HepG2 (cell line): ENCODE data around the gene EIF3L. TPM values are rescaled to one million over a fixed set of nuclear protein-coding genes. Genes with fewer than 3 reads are reported as not detected.

Experiments
- ATAC-seq: fragments of 200-7000 bp; cut with Tn5 transposase; 3 replicates; pipeline ENCODE4 v1.9.1; 2020; ENCODE audit warnings: mild to moderate bottlenecking, moderate library complexity
- BruUV-seq: library from RNA; stranded (reverse); fragments of 400-500 nt; replicated peaks from 2 replicates; lab custom pipeline; 2021; lab: Mats Ljungman, UMichigan
- CTCF ChIA-PET: fragments of 300-600 bp; formaldehyde crosslinking; extraction: SDS; loops from one replicate; lab custom pipeline; 2021; ENCODE audit warnings: low total read pairs, inconsistent platforms, low intra/inter-chr PET ratio; lab: Yijun Ruan, JAX
- POLR2A ChIA-PET: fragments of 350-600 bp; sonication (Branson Sonifier 250); formaldehyde crosslinking; loops from one replicate; lab custom pipeline; 2020; ENCODE audit warnings: antibody characterized with exemption, inconsistent platforms; lab: Yijun Ruan, JAX
- DNase-seq: peaks from one replicate; pipeline ENCODE4 v3.0.0-alpha.2; 2015; ENCODE audit warnings: low spot score
- FAIRE-seq: peaks from 3 replicates; lab custom pipeline; 2011; peaks lifted over from hg19 to GRCh38; lab: Jason Lieb, UNC
- H2AFZ ChIP-seq: one replicate; pipeline ENCODE4 v1.6.1; 2011; ENCODE audit warnings: low read length, inconsistent platforms
- H3K27ac ChIP-seq: fragments of 300-600 bp; 3 replicates; pipeline ENCODE4 v1.8.0; 2011; ENCODE audit warnings: mixed run types, mild to moderate bottlenecking, mixed read lengths, low read length, inconsistent platforms; ENCODE audit not compliant: insufficient read depth; ENCODE audit errors: extremely low read length
- H3K27me3 ChIP-seq, 2 experiments: fragments of 200-600 bp in 1 of 2; 2 replicates in 1 of 2; 3 replicates in 1 of 2; pipeline versions ENCODE4 v1.6.0 to v1.8.0; 2011; ENCODE audit warnings: low read length in 2 of 2, mild to moderate bottlenecking in 2 of 2, moderate library complexity in 2 of 2, inconsistent platforms in 1 of 2; ENCODE audit not compliant: insufficient read depth in 2 of 2, control insufficient read depth in 1 of 2
- H3K36me3 ChIP-seq, 2 experiments: fragments of 200-600 bp in 1 of 2; replicated peaks in 1 of 2; 2 replicates in 1 of 2; 3 replicates in 1 of 2; pipeline versions ENCODE4 v1.5.1 to v1.8.0; 2011; ENCODE audit warnings: low read length in 2 of 2, inconsistent platforms in 1 of 2; ENCODE audit not compliant: insufficient read depth in 2 of 2, control insufficient read depth in 1 of 2
- H3K4me1 ChIP-seq: 2 replicates; pipeline ENCODE4 v1.5.1; 2012; ENCODE audit warnings: low read length, inconsistent platforms; ENCODE audit not compliant: insufficient read depth
- H3K4me2 ChIP-seq: 2 replicates; pipeline ENCODE4 v1.6.0; 2011; ENCODE audit warnings: low read depth, low read length, inconsistent platforms
- H3K4me3 ChIP-seq, 3 experiments: fragments of 200-600 bp in 1 of 3; sonication (generic), shearing (Covaris generic) in 1 of 3; replicated peaks in 1 of 3; 2 replicates each; pipeline ENCODE4 v1.5.1; 2011 to 2016; ENCODE audit warnings: low read length in 3 of 3, inconsistent platforms in 2 of 3, low read depth in 2 of 3, mild to moderate bottlenecking in 2 of 3, control low read depth in 1 of 3, mixed read lengths in 1 of 3; ENCODE audit not compliant: insufficient read depth in 1 of 3
- H3K79me2 ChIP-seq: one replicate; pipeline ENCODE4 v1.6.1; 2011; ENCODE audit warnings: low read length, inconsistent platforms; ENCODE audit not compliant: insufficient read depth
- H3K9ac ChIP-seq: 2 replicates; pipeline ENCODE4 v1.6.0; 2011; ENCODE audit warnings: mild to moderate bottlenecking, low read depth, low read length, inconsistent platforms; ENCODE audit not compliant: insufficient read depth
- H3K9me3 ChIP-seq: 2 replicates; pipeline ENCODE4 v1.5.1; 2012; ENCODE audit warnings: mild to moderate bottlenecking, low read length
- H4K20me1 ChIP-seq: 2 replicates; pipeline ENCODE4 v1.6.0; 2011; ENCODE audit warnings: inconsistent platforms, mild to moderate bottlenecking, low read length, moderate library complexity; ENCODE audit not compliant: insufficient read depth
- AGO2 ChIP-seq: fragments of 200-400 bp; formaldehyde crosslinking; optimal IDR thresholded peaks from 2 replicates; pipeline ENCODE3; 2017; ENCODE audit warnings: mild to moderate bottlenecking, low read depth, low read length, moderate library complexity
- CBX2 ChIP-seq, 2 experiments: fragments of 200-600 bp in 1 of 2; sonication (generic); formaldehyde crosslinking in 1 of 2; IDR thresholded peaks; 2 replicates each; pipeline versions ENCODE4 v1.7.0 to v1.8.1; 2018 to 2022; ENCODE audit warnings: low read depth in 2 of 2, low read length in 1 of 2, mild to moderate bottlenecking in 1 of 2, missing genetic modification reagents in 1 of 2
- FOXP4 ChIP-seq: sonication (generic); formaldehyde crosslinking; IDR thresholded peaks from 2 replicates; pipeline ENCODE4 v1.4.0; 2020; ENCODE audit warnings: missing genetic modification reagents
- MTERF4 ChIP-seq: sonication (generic); formaldehyde crosslinking; IDR thresholded peaks from 2 replicates; pipeline ENCODE4 v1.8.0; 2023; ENCODE audit warnings: mild to moderate bottlenecking, missing genetic modification reagents
- NR2F6 ChIP-seq, 2 experiments: IDR thresholded peaks; 2 replicates each; pipeline ENCODE4 v1.6.1; 2016; ENCODE audit warnings: antibody characterized with exemption in 1 of 2, mild to moderate bottlenecking in 1 of 2
- PAX8 ChIP-seq: sonication (generic); formaldehyde crosslinking; IDR thresholded peaks from 2 replicates; pipeline ENCODE4 v1.8.0; 2022; ENCODE audit warnings: mild to moderate bottlenecking, missing genetic modification reagents, borderline replicate concordance
- RAD51 ChIP-seq: fragments of 450-650 bp; IDR thresholded peaks from 2 replicates; pipeline ENCODE4 v1.6.1; 2016; ENCODE audit warnings: borderline replicate concordance
- RBFOX2 ChIP-seq: fragments of 200-400 bp; formaldehyde crosslinking; IDR thresholded peaks from 2 replicates; pipeline ENCODE4 v1.6.1; 2017; ENCODE audit warnings: low read depth, mild to moderate bottlenecking, low read length
- SRSF4 ChIP-seq: fragments of 200-400 bp; formaldehyde crosslinking; IDR thresholded peaks from one replicate; pipeline ENCODE4 v1.6.1; 2018; ENCODE audit warnings: mild to moderate bottlenecking, low read depth, low read length, moderate library complexity; ENCODE audit not compliant: poor library complexity, severe bottlenecking
- ZBTB33 ChIP-seq: sonication (generic); formaldehyde crosslinking; IDR thresholded peaks from 2 replicates; pipeline ENCODE4 v1.4.0; 2020; ENCODE audit warnings: missing genetic modification reagents
- ZBTB39 ChIP-seq: sonication (generic); formaldehyde crosslinking; IDR thresholded peaks from 2 replicates; pipeline ENCODE4 v1.5.0; 2020; ENCODE audit warnings: missing genetic modification reagents
- ZSCAN25 ChIP-seq: sonication (generic); formaldehyde crosslinking; IDR thresholded peaks from 2 replicates; pipeline ENCODE4 v1.8.0; 2022; ENCODE audit warnings: mild to moderate bottlenecking, missing genetic modification reagents
- WGBS: methylation state at CpG from one replicate; pipeline ENCODE4 v1.1.6; 2017; ENCODE audit warnings: low lambda C conversion rate; 5-methylcytosine and 5-hydroxymethylcytosine counted together
- in situ Hi-C: cut with HindIII; loops from 2 replicates; pipeline ENCODE4 v1.10.0; 2017; ENCODE audit warnings: low pct_unique_long_range_greater_than_20kb; ENCODE audit not compliant: extremely low pct_ligation_motif_present
- intact Hi-C: fragments of 100-400 bp; cut with micrococcal nuclease; formaldehyde crosslinking; loops from one replicate; pipeline ENCODE4 v1.10.0; 2022; ENCODE audit not compliant: unreplicated experiment
- polyA plus RNA-seq, 8 experiments: library from polyadenylated mRNA; depleted of rRNA in 3 of 8; stranded (reverse) in 7 of 8; unstranded in 1 of 8; fragments of >200 nt; fragmentation: Illumina TruSeq in 4 of 8; extraction: Trizol in 4 of 8; gene quantifications; 2 replicates each; pipeline versions ENCODE4 v1.2.1 to v1.2.3, GENCODE V29; 2011 to 2016; ENCODE audit warnings: low read depth in 4 of 8, missing spikeins in 1 of 8, mixed read lengths in 1 of 8; ENCODE audit not compliant: insufficient read depth in 1 of 8
- total RNA-seq, 5 experiments: library from RNA; depleted of rRNA; stranded (reverse); fragments of >200 nt; fragmentation: Illumina TruSeq; extraction: Trizol; gene quantifications; 2 replicates each; pipeline ENCODE4 v1.2.3, GENCODE V29; 2016; ENCODE audit warnings: low read depth in 1 of 5

EIF3L gene
- total and polyA plus RNA-seq, 2 of the 13 experiments (the other 11 are each of a cell fraction or from before 2014, with no cell fraction given) = 514 to 793 TPM

- 95% methylated on average over 27 of the region's 27 CpGs for WGBS
- no peak overlapping the region for H2AFZ ChIP-seq
- no peaks in the 10 kb centered on the region for H3K9me3 ChIP-seq
- in situ Hi-C loops = loop anchor here (10.0 kb wide), 1 partner anchor 122 kb away; no protein-coding TSS in a partner anchor
- H3K4me1 ChIP-seq = peaks cover 31% of the 10 kb centered on the region
- no TSS peak for BruUV-seq
- intact Hi-C loops = no loop called here
- ATAC-seq (no peak), FAIRE-seq (no peak), DNase-seq (no peak)
- peaks cover 4% of the 10 kb centered on the region for H3K79me2 ChIP-seq
- H3K4me3 ChIP-seq = no peak overlapping the region
- H3K27ac ChIP-seq = no peak overlapping the region
- H3K27me3 ChIP-seq = no peaks in the 10 kb centered on the region
- H3K36me3 ChIP-seq = peaks cover 8 to 18% of the 10 kb centered on the region in 2 experiments; a peak in 4 of 5 replicates
- ChIA-PET POLR2A (interaction anchor here (0.9 to 1.1 kb wide), 2 partner anchors 29 to 51 kb away, joined by 3 to 6 read pairs; no protein-coding TSS in a partner anchor), CTCF (no interaction called here)
- H3K9ac ChIP-seq = no peak overlapping the region
- H3K4me2 ChIP-seq = no peak overlapping the region
- H4K20me1 ChIP-seq = peaks cover 15% of the 10 kb centered on the region; the same call in 1 of the 2 replicates
- TF ChIP-seq ZBTB33 (CRISPR knock-in tag) (peak; percentile 49; the same call in 1 of the 2 replicates), AGO2 (peak; percentile 80), RAD51 (no peak), ZBTB39 (CRISPR knock-in tag) (no peak), FOXP4 (CRISPR knock-in tag) (no peak), SRSF4 (no peak), CBX2 (IDR thresholded peaks at IDR 0.05; ENCODE audit: low read depth, low read length) (no peak), CBX2 (CRISPR knock-in tag; IDR thresholded peaks at IDR 0.05; ENCODE audit: low read depth) (no peak), MTERF4 (CRISPR knock-in tag) (no peak), ZSCAN25 (CRISPR knock-in tag) (no peak), PAX8 (no peak), NR2F6 (IDR thresholded peaks at IDR 0.05) (no peak), NR2F6 (CRISPR knock-in tag; IDR thresholded peaks at IDR 0.05) (no peak), RBFOX2 (peak; percentile 58)
Observed at GRCh38 chr22:37812869-37813678, 36.1 kb upstream of the EIF3L start.
